ENCODE measurements around the gene ESF1.

DNA sequence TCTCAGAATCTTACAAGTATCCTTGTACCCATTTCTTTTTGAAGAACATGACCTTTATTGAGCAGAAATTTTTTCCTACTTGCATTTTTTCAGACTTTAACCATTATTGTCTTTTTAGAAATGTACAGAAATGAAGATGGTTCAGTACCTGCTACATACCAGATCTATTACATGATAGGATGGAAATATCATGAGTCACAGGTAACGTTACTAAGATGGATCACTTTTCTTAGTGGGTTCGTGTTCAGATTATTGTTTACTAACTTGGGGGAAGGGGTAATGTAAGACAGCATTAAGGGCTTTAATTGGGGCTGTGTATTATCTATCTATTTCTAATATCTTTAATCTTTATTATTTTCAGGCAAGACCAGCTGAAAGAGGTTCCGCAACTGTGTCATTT is 32.0 kb upstream of the ESF1 start:
- no peak for TF ChIP-seq GATA2 (IDR thresholded peaks at IDR 0.05; ENCODE audit: low read depth, low read length)
- no peak for TF ChIP-seq GATA3 (IDR thresholded peaks at IDR 0.05; ENCODE audit: low read depth, low read length)
